NB4 (cell line): ENCODE measurements around the gene VPS54.
A peak's percentile ranks its signal among the peaks of the same experiment; 100 is the strongest.

Experiments
- DNase-seq: peaks from one replicate; pipeline ENCODE4 v3.0.0; 2010; ENCODE audit warnings: low read depth
- H3K4me3 ChIP-seq: one replicate; pipeline ENCODE4 v1.5.1; 2011; ENCODE audit warnings: mild to moderate bottlenecking, low read depth, low read length, moderate library complexity
- CTCF ChIP-seq: IDR thresholded peaks from one replicate; pipeline ENCODE4 v1.5.1; 2012; ENCODE audit warnings: low read depth, low read length
- MAX ChIP-seq: IDR thresholded peaks from 2 replicates; pipeline ENCODE4 v1.6.1; 2011; ENCODE audit warnings: low read depth, low read length
- MYC ChIP-seq: IDR thresholded peaks from 2 replicates; pipeline ENCODE4 v1.6.1; 2011; ENCODE audit warnings: low read depth, low read length
- POLR2A ChIP-seq: IDR thresholded peaks from 2 replicates; pipeline ENCODE4 v1.6.1; 2011; ENCODE audit warnings: mild to moderate bottlenecking; ENCODE audit not compliant: insufficient read length; ENCODE audit errors: extremely low read depth

Gene VPS54

GRCh38 chr2:63865159-63865799 is 153.9 kb downstream of the VPS54 start:
- TF ChIP-seq CTCF (no peak), MAX (no peak), POLR2A (no peak), MYC (no peak)
- DNase-seq: no peak

GRCh38 chr2:63863707-63864106 is 155.5 kb downstream of the VPS54 start:
- TF ChIP-seq CTCF (no peak), MYC (no peak), POLR2A (no peak), MAX (no peak)
- no peak overlapping the region for H3K4me3 ChIP-seq
- no peak for DNase-seq

More at GRCh38 chr2:63865159-63865799, 153.9 kb downstream of the VPS54 start:
- no peak overlapping the region for H3K4me3 ChIP-seq

- DNase-seq: no peak
Observed at GRCh38 chr2:63862806-63863205, 156.4 kb downstream of the VPS54 start.

GRCh38 chr2:63861220-63861822 is 157.9 kb downstream of the VPS54 start:
- DNase-seq: peak; percentile 73

More at GRCh38 chr2:63862806-63863205, 156.4 kb downstream of the VPS54 start:
- TF ChIP-seq MAX: no peak
- no peak for TF ChIP-seq POLR2A
- TF ChIP-seq MYC: no peak
- no peak for TF ChIP-seq CTCF
- no peak overlapping the region for H3K4me3 ChIP-seq

GRCh38 chr2:63858291-63858690 is 160.9 kb downstream of the VPS54 start:
- no peak for TF ChIP-seq MAX
- no peak for DNase-seq
- no peak overlapping the region for H3K4me3 ChIP-seq

More at GRCh38 chr2:63861220-63861822, 157.9 kb downstream of the VPS54 start:
- H3K4me3 ChIP-seq: no peak overlapping the region
- TF ChIP-seq MAX: peak; percentile 66; the same call in 1 of the 2 replicates
- 0 out of 2 replicates have a peak, but pooled peaks have one; percentile 19 for TF ChIP-seq MYC
- peak; percentile 26 for TF ChIP-seq CTCF
- no peak for TF ChIP-seq POLR2A

- TF ChIP-seq POLR2A (no peak), MAX (no peak), MYC (no peak), CTCF (no peak)
- no peak overlapping the region for H3K4me3 ChIP-seq
- DNase-seq: no peak
Observed at GRCh38 chr2:63856303-63856603, 163.0 kb downstream of the VPS54 start.
